ENCODE measurements around the gene CRACR2B.

The CRACR2B gene

GRCh38 chr11:799641-800316 is 27.9 kb upstream of the CRACR2B start:
- POLR2A ChIA-PET, result no interaction called here
- CTCF ChIA-PET, result interaction anchor here (1.0 to 2.0 kb wide), 3 partner anchors 9 to 104 kb away, joined by 4 to 6 read pairs (median 5); partner anchors contain the start of genes PNPLA2, RPLP2 and TMEM80
- no peak for DNase-seq (ENCODE audit: extremely low spot score)
- TF ChIP-seq CTCF (IDR thresholded peaks at IDR 0.05; ENCODE audit: control extremely low read depth, extremely low read depth, low read depth, missing control alignments), result no peak

- no peak for DNase-seq (ENCODE audit: extremely low spot score)
- ChIA-PET CTCF (interaction anchor here (1.1 to 2.0 kb wide), 2 partner anchors 18 to 246 kb away, joined by 4 to 5 read pairs; partner anchors contain the start of gene PNPLA2), POLR2A (no interaction called here)
- no peak for TF ChIP-seq CTCF (IDR thresholded peaks at IDR 0.05; ENCODE audit: control extremely low read depth, extremely low read depth, low read depth, missing control alignments)
Observed at GRCh38 chr11:800473-800872, 27.2 kb upstream of the CRACR2B start.

GRCh38 chr11:801097-801780 is 26.5 kb upstream of the CRACR2B start:
- TF ChIP-seq CTCF (IDR thresholded peaks at IDR 0.05; ENCODE audit: control extremely low read depth, extremely low read depth, low read depth, missing control alignments), result no peak
- CTCF ChIA-PET, result interaction anchor here (1.1 to 2.0 kb wide), 2 partner anchors 17 to 247 kb away, joined by 4 to 5 read pairs; partner anchors contain the start of gene PNPLA2
- DNase-seq (ENCODE audit: extremely low spot score), result no peak
- POLR2A ChIA-PET, result no interaction called here

GRCh38 chr11:802018-802617 is 25.6 kb upstream of the CRACR2B start:
- POLR2A ChIA-PET, result interaction anchor here (1.0 kb wide), 1 partner anchor 17 kb away, joined by 3 read pairs; the partner anchor contains the start of gene PNPLA2
- CTCF ChIA-PET, result interaction anchor here (2.0 kb wide), 1 partner anchor 16 kb away, joined by 5 read pairs; the partner anchor contains the start of gene PNPLA2
- no peak for DNase-seq (ENCODE audit: extremely low spot score)
- TF ChIP-seq CTCF (IDR thresholded peaks at IDR 0.05; ENCODE audit: control extremely low read depth, extremely low read depth, low read depth, missing control alignments), result no peak

- DNase-seq (ENCODE audit: extremely low spot score), result no peak
- TF ChIP-seq CTCF (IDR thresholded peaks at IDR 0.05; ENCODE audit: control extremely low read depth, extremely low read depth, low read depth, missing control alignments), result no peak
- CTCF ChIA-PET, result no interaction called here
- POLR2A ChIA-PET, result interaction anchor here (1.0 kb wide), 1 partner anchor 16 kb away, joined by 3 read pairs; the partner anchor contains the start of gene PNPLA2
Observed at GRCh38 chr11:802693-803466, 24.8 kb upstream of the CRACR2B start.

- DNase-seq (ENCODE audit: extremely low spot score), result no peak
- CTCF ChIA-PET, result no interaction called here
- no peak for TF ChIP-seq CTCF (IDR thresholded peaks at IDR 0.05; ENCODE audit: control extremely low read depth, extremely low read depth, low read depth, missing control alignments)
- POLR2A ChIA-PET, result no interaction called here
Observed at GRCh38 chr11:803467-803742, 24.3 kb upstream of the CRACR2B start.

Data from GM10248 (cell line).